Spleen (tissue), 7 donors: ENCODE results near the gene ECM2.

Experiments
- POLR2A ChIP-seq, 3 donors: fragments of 450-650 bp; IDR thresholded peaks; one replicate each; pipeline ENCODE4 v1.5.1; 2017; ENCODE audit warnings: antibody characterized with exemption in 3 of 3, mild to moderate bottlenecking in 1 of 3
- TF ChIP-seq, protein P1 (sequence below), 11 experiments: fragments of 200-600 bp in 7 of 11; fragments of 450-650 bp in 4 of 11; sonication (generic) in 4 of 11; IDR thresholded peaks in 8 of 11; conservative IDR thresholded peaks in 3 of 11; 1 replicate in 7 of 11; 2 replicates in 4 of 11; pipeline versions ENCODE4 v1.4.0 to v1.8.0; 2016 to 2021; ENCODE audit warnings: antibody characterized with exemption in 11 of 11, inconsistent platforms in 4 of 11, mild to moderate bottlenecking in 1 of 11
- donor health status: DM: no; HTN: no; CAD: no; lungs with moderate emphysema.
- donor health status: DM: no; HTN: no; CAD: no.
- donor health status: DM: no; HTN: no; CAD: no.

DNA sequence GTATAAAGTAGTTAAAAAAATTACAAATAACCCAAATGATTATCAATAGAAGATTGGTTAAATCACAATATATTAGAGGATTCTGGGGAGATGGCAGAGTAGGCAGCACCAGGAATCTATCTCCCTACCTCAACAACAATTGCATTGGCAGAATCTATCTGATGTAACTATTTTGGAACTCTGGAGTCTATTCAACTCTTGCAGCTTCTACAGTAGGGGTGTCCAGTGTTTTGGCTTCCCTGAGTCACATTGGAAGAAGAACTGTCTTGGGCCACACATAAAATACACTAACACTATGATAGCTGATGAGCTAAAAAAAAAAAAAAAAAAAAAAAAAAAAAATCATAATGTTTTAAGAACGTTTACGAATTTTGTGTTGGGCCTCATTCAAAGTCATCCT lies 29.2 kb upstream of the ECM2 start:
- no peak for TF ChIP-seq POLR2A (IDR thresholded peaks at IDR 0.05)
- TF ChIP-seq, protein P1, sequence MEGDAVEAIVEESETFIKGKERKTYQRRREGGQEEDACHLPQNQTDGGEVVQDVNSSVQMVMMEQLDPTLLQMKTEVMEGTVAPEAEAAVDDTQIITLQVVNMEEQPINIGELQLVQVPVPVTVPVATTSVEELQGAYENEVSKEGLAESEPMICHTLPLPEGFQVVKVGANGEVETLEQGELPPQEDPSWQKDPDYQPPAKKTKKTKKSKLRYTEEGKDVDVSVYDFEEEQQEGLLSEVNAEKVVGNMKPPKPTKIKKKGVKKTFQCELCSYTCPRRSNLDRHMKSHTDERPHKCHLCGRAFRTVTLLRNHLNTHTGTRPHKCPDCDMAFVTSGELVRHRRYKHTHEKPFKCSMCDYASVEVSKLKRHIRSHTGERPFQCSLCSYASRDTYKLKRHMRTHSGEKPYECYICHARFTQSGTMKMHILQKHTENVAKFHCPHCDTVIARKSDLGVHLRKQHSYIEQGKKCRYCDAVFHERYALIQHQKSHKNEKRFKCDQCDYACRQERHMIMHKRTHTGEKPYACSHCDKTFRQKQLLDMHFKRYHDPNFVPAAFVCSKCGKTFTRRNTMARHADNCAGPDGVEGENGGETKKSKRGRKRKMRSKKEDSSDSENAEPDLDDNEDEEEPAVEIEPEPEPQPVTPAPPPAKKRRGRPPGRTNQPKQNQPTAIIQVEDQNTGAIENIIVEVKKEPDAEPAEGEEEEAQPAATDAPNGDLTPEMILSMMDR (IDR thresholded peaks at IDR 0.05 in 8 of 11, conservative IDR thresholded peaks at IDR 0.05 in 3 of 11): no peak
